ENCODE data around the gene CTXND1. TPM values are rescaled to one million over a fixed set of nuclear protein-coding genes. Genes with fewer than 3 reads are reported as not detected.

Gene CTXND1
- total and polyA plus RNA-seq, 2 of the 4 experiments (the other 2 are of a cell fraction) = not detected

DNA sequence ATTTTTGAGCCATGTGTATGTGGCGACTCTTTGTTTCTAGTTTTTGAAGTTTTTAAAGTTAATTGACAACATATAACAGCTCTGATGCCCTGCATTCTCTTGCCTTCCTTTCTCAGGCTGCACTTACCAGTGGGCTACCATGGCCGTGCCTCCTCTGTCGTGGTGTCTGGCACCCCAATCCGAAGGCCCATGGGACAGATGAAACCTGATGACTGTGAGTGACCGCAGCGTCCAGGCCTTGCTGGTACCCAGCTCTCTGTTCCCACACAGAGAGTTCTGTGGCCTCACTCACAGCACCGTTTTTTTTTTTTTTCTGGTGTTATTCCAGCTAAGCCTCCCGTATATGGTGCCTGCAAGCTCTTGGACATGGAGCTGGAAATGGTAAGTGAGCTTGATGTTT, 84.1 kb downstream of the CTXND1 start:
- no peak for ATAC-seq (ENCODE audit: low read depth)
- H2AK9ac ChIP-seq (replicated peaks; ENCODE audit: low read depth, low read length, poor library complexity) = no peak overlapping the region
- H4K20me1 ChIP-seq (ENCODE audit: insufficient read depth, low read length) = no peaks in the 10 kb centered on the region
- no peaks in the 10 kb centered on the region for H3K9me3 ChIP-seq (ENCODE audit: control insufficient read depth, insufficient read depth, low read length)
- no peak overlapping the region for H2BK120ac ChIP-seq (ENCODE audit: low read depth, low read length)
- H4K91ac ChIP-seq (ENCODE audit: insufficient read depth, low read depth, low read length) = no peak overlapping the region
- no peak overlapping the region for H4K8ac ChIP-seq (ENCODE audit: low read depth in 2 of 2, low read length in 2 of 2)
- no peaks in the 10 kb centered on the region for H3K27me3 ChIP-seq (ENCODE audit: control insufficient read depth, insufficient read depth, low read length)
- intact Hi-C loops (cut with micrococcal nuclease) (no loop called here), dilution Hi-C loops (cut with HindIII; ENCODE audit: low sequenced_read_pairs, unreplicated experiment) (no loop called here), in situ Hi-C loops (cut with MboI; ENCODE audit: low sequenced_read_pairs) (loop anchor here (5.0 kb wide), 1 partner anchor 51 kb away; no protein-coding TSS in a partner anchor)
- no peak overlapping the region for H3K14ac ChIP-seq (replicated peaks; ENCODE audit: low read depth, low read length)
- peaks cover 2% of the 10 kb centered on the region; the same call in 1 of the 2 replicates for H3K4me1 ChIP-seq (ENCODE audit: control insufficient read depth, insufficient read depth, low read length)
- peaks cover 9% of the 10 kb centered on the region; the same call in 1 of the 2 replicates for H3K36me3 ChIP-seq (ENCODE audit: control insufficient read depth, insufficient read depth, low read length)
- TF ChIP-seq POLR2A (IDR thresholded peaks at IDR 0.05; ENCODE audit: low read depth, low read length) = no peak
- TF ChIP-seq, protein P1, sequence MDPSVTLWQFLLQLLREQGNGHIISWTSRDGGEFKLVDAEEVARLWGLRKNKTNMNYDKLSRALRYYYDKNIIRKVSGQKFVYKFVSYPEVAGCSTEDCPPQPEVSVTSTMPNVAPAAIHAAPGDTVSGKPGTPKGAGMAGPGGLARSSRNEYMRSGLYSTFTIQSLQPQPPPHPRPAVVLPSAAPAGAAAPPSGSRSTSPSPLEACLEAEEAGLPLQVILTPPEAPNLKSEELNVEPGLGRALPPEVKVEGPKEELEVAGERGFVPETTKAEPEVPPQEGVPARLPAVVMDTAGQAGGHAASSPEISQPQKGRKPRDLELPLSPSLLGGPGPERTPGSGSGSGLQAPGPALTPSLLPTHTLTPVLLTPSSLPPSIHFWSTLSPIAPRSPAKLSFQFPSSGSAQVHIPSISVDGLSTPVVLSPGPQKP (IDR thresholded peaks at IDR 0.05; ENCODE audit: borderline replicate concordance, low read depth, low read length) = no peak
- TF ChIP-seq, protein P2, sequence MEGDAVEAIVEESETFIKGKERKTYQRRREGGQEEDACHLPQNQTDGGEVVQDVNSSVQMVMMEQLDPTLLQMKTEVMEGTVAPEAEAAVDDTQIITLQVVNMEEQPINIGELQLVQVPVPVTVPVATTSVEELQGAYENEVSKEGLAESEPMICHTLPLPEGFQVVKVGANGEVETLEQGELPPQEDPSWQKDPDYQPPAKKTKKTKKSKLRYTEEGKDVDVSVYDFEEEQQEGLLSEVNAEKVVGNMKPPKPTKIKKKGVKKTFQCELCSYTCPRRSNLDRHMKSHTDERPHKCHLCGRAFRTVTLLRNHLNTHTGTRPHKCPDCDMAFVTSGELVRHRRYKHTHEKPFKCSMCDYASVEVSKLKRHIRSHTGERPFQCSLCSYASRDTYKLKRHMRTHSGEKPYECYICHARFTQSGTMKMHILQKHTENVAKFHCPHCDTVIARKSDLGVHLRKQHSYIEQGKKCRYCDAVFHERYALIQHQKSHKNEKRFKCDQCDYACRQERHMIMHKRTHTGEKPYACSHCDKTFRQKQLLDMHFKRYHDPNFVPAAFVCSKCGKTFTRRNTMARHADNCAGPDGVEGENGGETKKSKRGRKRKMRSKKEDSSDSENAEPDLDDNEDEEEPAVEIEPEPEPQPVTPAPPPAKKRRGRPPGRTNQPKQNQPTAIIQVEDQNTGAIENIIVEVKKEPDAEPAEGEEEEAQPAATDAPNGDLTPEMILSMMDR (conservative IDR thresholded peaks at IDR 0.05; ENCODE audit: low read depth, low read length) = no peak
- no peak for TF ChIP-seq SMC3 (IDR thresholded peaks at IDR 0.05; ENCODE audit: low read depth, low read length)
- no peak for TF ChIP-seq RFX5 (IDR thresholded peaks at IDR 0.05; ENCODE audit: low read depth, low read length)
- TF ChIP-seq BHLHE40 (IDR thresholded peaks at IDR 0.05; ENCODE audit: low read depth, low read length) = no peak
- TF ChIP-seq MAFK (IDR thresholded peaks at IDR 0.05; ENCODE audit: low read depth, low read length) = no peak
- POLR2A ChIA-PET (ENCODE audit: unreplicated experiment) = interaction anchor here (0.6 kb wide), 1 partner anchor 11 kb away, joined by 3 read pairs; no protein-coding TSS in a partner anchor
- 100% methylated on average over 1 of the region's 8 CpGs; no CpG with 5 or more reads in 1 of the 2 experiments for WGBS, 2 experiments (ENCODE audit: extremely low coverage in 2 of 2, insufficient read length in 1 of 2)
- H2BK20ac ChIP-seq (ENCODE audit: low read depth, low read length) = no peak overlapping the region
- no peaks in the 10 kb centered on the region for H3K79me1 ChIP-seq (ENCODE audit: low read depth in 1 of 2, low read length in 2 of 2)
- no peak overlapping the region for H4K5ac ChIP-seq (ENCODE audit: low read depth, low read length)
- H2AFZ ChIP-seq (replicated peaks; ENCODE audit: low read length, poor library complexity) = no peak overlapping the region
- no peak overlapping the region for H2BK5ac ChIP-seq (ENCODE audit: low read depth, low read length, poor library complexity, severe bottlenecking)
- H2BK15ac ChIP-seq (ENCODE audit: low read depth, low read length) = no peak overlapping the region
- no peak overlapping the region for H3K4me3 ChIP-seq (ENCODE audit: insufficient read depth, low read depth, low read length)
- H3K23ac ChIP-seq (ENCODE audit: low read depth, low read length) = no peak overlapping the region
- no peak overlapping the region for H3K18ac ChIP-seq (ENCODE audit: low read depth, low read length)
- H3K56ac ChIP-seq (ENCODE audit: extremely low read depth, insufficient read depth, low read length) = no peak overlapping the region
- H3K9me1 ChIP-seq (ENCODE audit: insufficient read depth, low read length) = peaks cover 3% of the 10 kb centered on the region; the same call in 1 of the 2 replicates
- no peak overlapping the region for H2AK5ac ChIP-seq (ENCODE audit: low read depth, low read length)
- H3K4me2 ChIP-seq (ENCODE audit: low read depth, low read length) = no peak overlapping the region
- no peak overlapping the region for H3K9ac ChIP-seq (ENCODE audit: low read depth, low read length)
- CTCF ChIA-PET = no interaction called here
- no peak for DNase-seq
- BruUV-seq (replicated peaks) = no TSS peak
- H3K4ac ChIP-seq (ENCODE audit: low read depth, low read length) = no peak overlapping the region
- no peak overlapping the region for H3K27ac ChIP-seq (ENCODE audit: insufficient read depth, low read length)

Measured in IMR-90 (cell line).